ENCODE measurements around the gene COQ5.
"Not testable (repeated sequence)": the region's sequence is repeated elsewhere in the genome, so short reads cannot be mapped to it uniquely, and the experiment has no call there.

COQ5 gene

DNA sequence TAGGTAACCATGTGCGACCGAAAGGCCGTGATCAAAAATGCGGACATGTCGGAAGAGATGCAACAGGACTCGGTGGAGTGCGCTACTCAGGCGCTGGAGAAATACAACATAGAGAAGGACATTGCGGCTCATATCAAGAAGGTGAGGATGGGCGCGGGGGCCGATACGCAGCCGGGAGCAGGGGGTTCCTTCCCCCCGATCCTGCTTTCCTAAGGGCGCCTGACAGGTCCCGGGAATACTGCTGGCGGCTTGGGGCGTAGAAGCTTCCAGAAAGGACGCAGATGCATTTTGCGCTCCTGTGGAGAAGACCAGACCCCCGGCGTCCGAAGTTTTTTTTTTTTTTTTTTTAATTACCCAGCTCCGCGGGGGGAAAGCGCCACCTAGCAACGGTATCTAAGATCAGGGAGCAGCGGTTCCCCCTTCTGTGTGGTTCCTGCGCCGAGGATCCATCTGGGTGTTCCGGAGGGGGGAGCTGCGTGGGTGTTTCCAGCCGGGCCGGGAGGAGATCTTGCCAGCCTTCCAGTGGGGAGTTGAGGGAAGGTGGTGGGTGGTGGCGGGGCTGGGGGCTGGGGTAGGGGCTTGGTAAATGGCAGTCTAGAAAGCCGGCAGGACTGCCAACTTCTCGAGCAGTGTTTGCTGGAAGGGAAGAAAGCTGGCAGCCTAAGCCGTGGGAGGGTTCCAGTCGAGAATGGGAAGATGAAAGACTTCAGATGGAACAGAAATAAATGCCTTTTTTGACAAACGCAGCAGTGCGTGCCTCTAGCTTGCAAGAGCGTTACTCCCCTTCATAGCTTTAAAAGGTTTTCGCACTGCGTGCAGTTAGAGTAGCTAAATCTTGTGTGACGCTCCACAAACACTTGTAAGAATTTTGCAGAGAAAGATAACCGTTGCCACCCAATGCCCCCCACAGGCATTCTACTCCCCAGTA lies 32.3 kb downstream of the COQ5 start:
- peaks cover 5 to 7% of the 10 kb centered on the region in 2 donors for H3K36me3 ChIP-seq (ENCODE audit: control insufficient read depth in 2 of 2, insufficient read depth in 2 of 2, low read length in 2 of 2)
- H3K27me3 ChIP-seq (ENCODE audit: control insufficient read depth in 1 of 2, insufficient read depth in 2 of 2, low read length in 2 of 2) = no peaks in the 10 kb centered on the region
- H3K9ac ChIP-seq (ENCODE audit: low read length in 2 of 2) = peak overlapping the region; percentile 80 to 83
- peak overlapping the region; percentile 92 to 93 for H3K4me3 ChIP-seq (ENCODE audit: low read length in 2 of 2)
- no peaks in the 10 kb centered on the region for H3K9me3 ChIP-seq (ENCODE audit: control insufficient read depth in 2 of 2, low read length in 2 of 2)
- peak overlapping the region; percentile 83 for H3K27ac ChIP-seq (ENCODE audit: low read length)
- H3K4me1 ChIP-seq (ENCODE audit: control insufficient read depth, insufficient read depth, low read length) = peaks cover 17% of the 10 kb centered on the region

- Histone ChIP-seq H3K27ac (ENCODE audit: low read length) (peak within 1 kb of the TSS; percentile 83), H3K27me3 (ENCODE audit: control insufficient read depth in 1 of 2, insufficient read depth in 2 of 2, low read length in 2 of 2) (no peaks in the 10 kb centered on the region), H3K4me3 (ENCODE audit: low read length in 2 of 2) (peak within 1 kb of the TSS; percentile 92 to 93), H3K9me3 (ENCODE audit: control insufficient read depth in 2 of 2, low read length in 2 of 2) (no peaks in the 10 kb centered on the region), H3K36me3 (ENCODE audit: control insufficient read depth in 2 of 2, insufficient read depth in 2 of 2, low read length in 2 of 2) (peaks cover 12% of the 10 kb centered on the region in 2 donors), H3K4me1 (ENCODE audit: control insufficient read depth, insufficient read depth, low read length) (peaks cover 17% of the 10 kb centered on the region), H3K9ac (ENCODE audit: low read length in 2 of 2) (peak within 1 kb of the TSS; percentile 80 to 83)
Measured at GRCh38 chr12:120495731-120496412, 33.1 kb downstream of the COQ5 start, which contains the start of gene DYNLL1. Gene DYNLL1, plus strand, starts transcription at chr12:120496113. Its CDS starts 309 bp downstream, at chr12:120496422.

DNA sequence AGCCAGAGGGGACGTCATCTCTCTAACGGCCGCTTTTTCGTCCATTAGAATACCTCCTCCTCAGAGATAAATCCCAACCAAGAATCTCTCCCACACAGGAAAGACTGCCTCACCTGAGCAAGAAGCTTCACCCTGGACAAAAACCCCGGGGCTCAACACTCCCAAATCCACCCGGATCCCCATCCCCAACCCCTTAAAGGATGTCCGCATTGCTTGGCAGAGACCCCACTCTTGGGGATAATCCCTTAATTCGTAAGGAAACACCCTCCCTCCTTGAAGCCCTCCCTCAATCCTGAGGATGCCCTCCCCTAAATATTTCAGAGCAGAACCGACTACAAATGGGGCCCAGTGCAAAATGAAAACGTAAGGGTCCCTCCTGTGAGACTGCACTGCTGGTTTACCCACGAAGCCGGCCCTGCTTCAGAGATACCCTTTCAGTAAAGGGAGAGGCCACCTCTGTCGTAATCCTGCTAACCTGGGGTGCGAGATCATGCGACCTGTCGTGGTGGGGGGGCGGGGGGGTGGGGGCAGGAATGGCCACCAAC lies 33.7 kb downstream of the COQ5 start:
- H3K9me3 ChIP-seq (ENCODE audit: control insufficient read depth in 2 of 2, low read length in 2 of 2) = no peaks in the 10 kb centered on the region
- H3K4me1 ChIP-seq (ENCODE audit: control insufficient read depth, insufficient read depth, low read length) = peaks cover 17% of the 10 kb centered on the region
- H3K27ac ChIP-seq (ENCODE audit: low read length) = no peak overlapping the region
- peak overlapping the region; percentile 42 to 47 for H3K9ac ChIP-seq (ENCODE audit: low read length in 2 of 2)
- peaks cover 14 to 17% of the 10 kb centered on the region in 2 donors for H3K36me3 ChIP-seq (ENCODE audit: control insufficient read depth in 2 of 2, insufficient read depth in 2 of 2, low read length in 2 of 2)
- H3K4me3 ChIP-seq (ENCODE audit: low read length in 2 of 2) = peak overlapping the region; percentile 92 to 93
- no peaks in the 10 kb centered on the region for H3K27me3 ChIP-seq (ENCODE audit: control insufficient read depth in 1 of 2, insufficient read depth in 2 of 2, low read length in 2 of 2)

DNA sequence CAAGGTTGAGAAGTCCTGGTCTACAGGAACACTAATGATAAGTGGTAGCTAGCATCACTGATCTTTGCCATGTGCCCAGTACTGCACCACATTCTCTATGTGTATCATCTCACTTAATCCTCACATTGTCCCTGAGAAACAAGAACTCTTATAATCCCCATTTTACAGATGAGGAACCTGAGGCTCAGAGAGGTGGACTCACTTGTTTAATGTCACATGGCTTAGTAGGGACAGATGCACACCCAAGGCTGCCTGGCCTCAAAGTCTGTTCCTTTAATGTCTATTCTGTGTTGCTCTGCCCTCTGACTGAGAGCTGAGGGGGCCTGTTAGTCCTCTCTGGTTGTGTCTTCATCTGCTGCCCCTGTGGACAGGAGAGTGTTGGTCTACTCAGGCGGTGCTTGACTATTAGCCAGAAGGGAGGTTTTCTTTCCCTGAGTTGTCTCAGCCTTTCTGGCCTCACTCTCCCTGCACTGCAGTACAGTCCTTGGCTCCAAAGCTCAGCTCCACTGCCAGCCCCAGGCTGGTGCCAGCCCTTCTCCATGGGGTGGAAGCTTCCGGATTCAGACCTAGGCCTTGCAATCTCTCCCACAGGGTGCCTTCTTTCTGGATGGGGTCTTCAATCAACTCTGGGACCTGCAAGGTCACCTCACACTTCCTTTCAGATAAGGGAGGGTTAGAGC lies 38.0 kb downstream of the COQ5 start:
- H3K9me3 ChIP-seq (ENCODE audit: control insufficient read depth in 2 of 2, low read length in 2 of 2) = no peaks in the 10 kb centered on the region
- H3K9ac ChIP-seq (ENCODE audit: low read length in 2 of 2) = no peak overlapping the region
- H3K36me3 ChIP-seq (ENCODE audit: control insufficient read depth in 2 of 2, insufficient read depth in 2 of 2, low read length in 2 of 2) = peaks cover 11 to 14% of the 10 kb centered on the region in 2 donors
- peaks cover 5% of the 10 kb centered on the region for H3K4me1 ChIP-seq (ENCODE audit: control insufficient read depth, insufficient read depth, low read length)
- H3K27me3 ChIP-seq (ENCODE audit: control insufficient read depth in 1 of 2, insufficient read depth in 2 of 2, low read length in 2 of 2) = no peaks in the 10 kb centered on the region
- no peak overlapping the region for H3K4me3 ChIP-seq (ENCODE audit: low read length in 2 of 2)
- no peak overlapping the region for H3K27ac ChIP-seq (ENCODE audit: low read length)

DNA sequence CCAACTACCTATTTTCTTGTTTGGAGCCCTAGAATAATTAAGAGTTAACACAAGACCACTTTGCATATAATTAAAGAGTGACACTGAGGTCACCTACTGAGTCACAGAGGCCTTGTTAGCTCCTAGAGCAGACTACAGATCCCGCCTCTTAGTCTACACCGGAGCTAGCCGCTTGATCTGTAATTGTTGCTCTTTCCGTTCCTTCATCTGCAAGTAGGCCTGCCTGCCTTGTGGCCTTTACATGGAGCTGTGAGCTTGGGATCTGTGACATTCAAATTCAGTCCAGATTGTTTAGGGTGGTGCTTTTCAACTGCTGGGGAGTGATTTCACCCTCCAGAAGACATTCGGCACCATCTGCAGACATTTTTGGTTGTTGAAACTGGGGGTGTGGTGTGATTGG lies 38.6 kb downstream of the COQ5 start:
- Histone ChIP-seq H3K4me1 (ENCODE audit: control insufficient read depth, insufficient read depth, low read length) (peaks cover 3% of the 10 kb centered on the region), H3K4me3 (ENCODE audit: low read length in 2 of 2) (no peak overlapping the region), H3K9me3 (ENCODE audit: control insufficient read depth in 2 of 2, low read length in 2 of 2) (no peaks in the 10 kb centered on the region), H3K36me3 (ENCODE audit: control insufficient read depth in 2 of 2, insufficient read depth in 2 of 2, low read length in 2 of 2) (peaks cover 11 to 14% of the 10 kb centered on the region in 2 donors), H3K9ac (ENCODE audit: low read length in 2 of 2) (no peak overlapping the region), H3K27me3 (ENCODE audit: control insufficient read depth in 1 of 2, insufficient read depth in 2 of 2, low read length in 2 of 2) (no peaks in the 10 kb centered on the region), H3K27ac (ENCODE audit: low read length) (no peak overlapping the region)

GRCh38 chr12:120489018-120489417 lies 39.9 kb downstream of the COQ5 start:
- no peak overlapping the region for H3K27ac ChIP-seq (ENCODE audit: low read length)
- no peaks in the 10 kb centered on the region for H3K9me3 ChIP-seq (ENCODE audit: control insufficient read depth in 2 of 2, low read length in 2 of 2)
- H3K36me3 ChIP-seq (ENCODE audit: control insufficient read depth in 2 of 2, insufficient read depth in 2 of 2, low read length in 2 of 2) = peaks cover 11 to 14% of the 10 kb centered on the region in 2 donors
- H3K4me1 ChIP-seq (ENCODE audit: control insufficient read depth, insufficient read depth, low read length) = no peaks in the 10 kb centered on the region
- no peaks in the 10 kb centered on the region for H3K27me3 ChIP-seq (ENCODE audit: control insufficient read depth in 1 of 2, insufficient read depth in 2 of 2, low read length in 2 of 2)
- no peak overlapping the region for H3K9ac ChIP-seq (ENCODE audit: low read length in 2 of 2)
- no peak overlapping the region for H3K4me3 ChIP-seq (ENCODE audit: low read length in 2 of 2)

DNA sequence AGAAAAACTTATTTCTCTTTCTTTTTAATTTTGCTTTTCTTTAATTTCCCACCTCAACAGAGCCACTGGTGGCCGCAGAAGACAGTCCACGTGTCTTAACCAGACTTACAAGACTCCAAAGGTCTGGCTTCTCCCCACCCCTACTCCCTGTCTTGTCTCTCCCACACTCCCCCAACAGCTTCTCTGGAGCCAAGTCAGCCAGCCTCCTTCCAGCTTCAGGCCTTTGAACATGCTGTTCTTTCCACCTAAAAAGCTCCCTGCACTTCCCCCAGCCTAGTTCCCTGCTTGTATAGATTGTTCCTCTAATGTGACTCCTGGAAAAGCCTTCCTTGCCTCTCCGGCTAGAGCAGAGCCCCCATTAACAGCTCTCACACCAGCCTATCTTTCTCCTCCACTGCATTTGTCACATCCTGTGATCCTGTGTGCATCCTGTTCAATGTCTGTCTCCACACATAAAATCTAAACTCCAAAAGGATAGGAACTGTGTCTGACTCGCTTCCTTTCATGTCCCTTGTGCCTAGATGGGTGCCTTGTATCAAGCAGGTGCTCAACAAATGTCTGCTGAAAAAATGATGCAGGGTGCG lies 40.8 kb downstream of the COQ5 start:
- H3K27ac ChIP-seq (ENCODE audit: low read length) = no peak overlapping the region

GRCh38 chr12:120487552-120487951 lies 41.4 kb downstream of the COQ5 start:
- H3K27me3 ChIP-seq (ENCODE audit: control insufficient read depth in 1 of 2, insufficient read depth in 2 of 2, low read length in 2 of 2); H3K9me3 ChIP-seq (ENCODE audit: control insufficient read depth in 2 of 2, low read length in 2 of 2); H3K4me1 ChIP-seq (ENCODE audit: control insufficient read depth, insufficient read depth, low read length); H3K9ac ChIP-seq (ENCODE audit: low read length in 2 of 2); H3K27ac ChIP-seq (ENCODE audit: low read length); H3K4me3 ChIP-seq (ENCODE audit: low read length in 2 of 2): not testable (repeated sequence)
- peaks cover 11 to 14% of the 10 kb centered on the region in 2 donors for H3K36me3 ChIP-seq (ENCODE audit: control insufficient read depth in 2 of 2, insufficient read depth in 2 of 2, low read length in 2 of 2)

More for the DNA sequence above, 40.8 kb downstream of the COQ5 start:
- Histone ChIP-seq H3K27me3 (ENCODE audit: control insufficient read depth in 1 of 2, insufficient read depth in 2 of 2, low read length in 2 of 2) (no peaks in the 10 kb centered on the region), H3K9ac (ENCODE audit: low read length in 2 of 2) (no peak overlapping the region), H3K4me3 (ENCODE audit: low read length in 2 of 2) (no peak overlapping the region), H3K4me1 (ENCODE audit: control insufficient read depth, insufficient read depth, low read length) (no peaks in the 10 kb centered on the region), H3K9me3 (ENCODE audit: control insufficient read depth in 2 of 2, low read length in 2 of 2) (no peaks in the 10 kb centered on the region), H3K36me3 (ENCODE audit: control insufficient read depth in 2 of 2, insufficient read depth in 2 of 2, low read length in 2 of 2) (peaks cover 11 to 14% of the 10 kb centered on the region in 2 donors)

DNA sequence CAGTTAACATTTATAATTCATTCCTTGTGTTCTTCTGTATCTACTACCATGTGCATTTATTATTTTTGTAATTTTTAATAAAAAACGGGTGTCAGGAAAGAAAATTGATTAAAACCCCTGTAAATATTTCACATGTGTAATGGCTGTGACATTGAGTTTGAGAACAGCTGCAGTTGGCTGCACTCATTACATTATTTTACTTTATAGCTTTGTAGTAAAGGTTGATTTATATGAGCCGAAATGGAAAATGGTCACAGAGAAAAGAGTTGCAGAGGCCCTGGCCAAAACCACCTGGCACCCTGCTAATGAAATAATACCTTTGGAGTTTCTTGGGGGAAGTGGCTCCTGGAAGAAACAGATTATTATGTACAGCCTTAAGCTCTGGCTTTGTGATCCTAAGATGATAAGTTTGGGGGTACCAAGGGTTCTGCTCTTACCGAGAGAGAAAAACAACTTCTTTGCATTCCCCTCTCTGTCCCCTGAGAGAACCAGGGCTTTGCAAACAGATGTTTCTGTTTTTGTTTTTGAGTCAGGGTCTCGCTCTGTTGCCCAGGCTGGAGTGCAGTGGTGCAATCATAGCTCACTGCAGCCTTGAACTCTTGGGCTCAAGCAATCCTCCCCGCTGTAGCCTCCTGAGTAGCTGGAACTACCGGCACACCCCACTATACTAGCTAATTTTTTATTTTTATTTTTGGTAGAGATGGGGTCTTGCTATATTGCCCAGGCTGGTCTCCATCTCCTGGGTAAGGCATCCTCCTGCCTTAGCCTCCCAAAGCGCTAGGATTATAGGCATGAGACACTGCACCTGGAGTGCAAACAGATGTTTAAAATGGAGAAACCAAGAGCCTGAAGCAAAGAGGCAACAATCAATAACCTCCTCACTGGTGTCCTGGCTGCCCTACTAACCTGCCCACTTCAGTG lies 42.7 kb downstream of the COQ5 start:
- Histone ChIP-seq H3K4me1 (ENCODE audit: control insufficient read depth, insufficient read depth, low read length) (no peaks in the 10 kb centered on the region), H3K9ac (ENCODE audit: low read length in 2 of 2) (no peak overlapping the region), H3K9me3 (ENCODE audit: control insufficient read depth in 2 of 2, low read length in 2 of 2) (no peaks in the 10 kb centered on the region), H3K27me3 (ENCODE audit: control insufficient read depth in 1 of 2, insufficient read depth in 2 of 2, low read length in 2 of 2) (no peaks in the 10 kb centered on the region), H3K36me3 (ENCODE audit: control insufficient read depth in 2 of 2, insufficient read depth in 2 of 2, low read length in 2 of 2) (peaks cover 7 to 10% of the 10 kb centered on the region in 2 donors), H3K27ac (ENCODE audit: low read length) (no peak overlapping the region), H3K4me3 (ENCODE audit: low read length in 2 of 2) (no peak overlapping the region)

Measured in stomach smooth muscle (tissue), 2 donors.